ENCODE data around the gene LMF1. TPM values are rescaled to one million over a fixed set of nuclear protein-coding genes. Genes with fewer than 3 reads are reported as not detected.

Gene LMF1
- 31.4 and 45.7 TPM in 2 replicates for total RNA-seq

GRCh38 chr16:970766-971581 lies at the start of gene LMF1:
Gene LMF1 (minus strand): TSS chr16:970984. CDS start chr16:970980, 4 bp downstream.

DNA sequence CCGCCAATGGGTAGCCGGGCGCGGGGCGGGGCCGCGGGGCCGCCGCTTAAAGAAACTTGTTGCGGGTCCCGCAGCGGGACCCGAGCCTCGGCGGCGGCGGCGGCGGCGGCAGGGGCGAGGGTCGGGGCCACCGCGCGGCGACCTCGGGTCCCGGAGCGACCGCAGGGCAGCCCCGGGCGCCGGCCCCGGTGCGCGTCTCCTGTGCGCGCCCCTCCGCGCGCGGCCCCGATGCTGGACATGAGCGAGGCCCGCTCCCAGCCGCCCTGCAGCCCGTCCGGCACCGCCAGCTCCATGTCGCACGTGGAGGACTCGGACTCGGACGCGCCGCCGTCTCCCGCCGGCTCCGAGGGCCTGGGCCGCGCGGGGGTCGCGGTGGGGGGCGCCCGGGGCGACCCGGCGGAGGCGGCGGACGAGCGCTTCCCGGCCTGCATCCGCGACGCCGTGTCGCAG lies 10.9 kb upstream of the LMF1 start, which contains the start of gene SOX8:
Gene SOX8, plus strand, starts transcription at position 76 of the 450 bp plus-strand sequence. Its CDS starts 153 bp downstream, at position 229.

Other genes starting within 250 kb of the LMF1 start
- gene ANTKMT, start 249.8 kb downstream of the LMF1 start, total RNA-seq, result 29.1 and 37.8 TPM in 2 replicates
- 2.3 and 5.5 TPM in 2 replicates for gene CCDC78, start 244.5 kb downstream of the LMF1 start, total RNA-seq
- gene HAGHL, start 243.9 kb downstream of the LMF1 start, total RNA-seq, result 17.0 and 21.2 TPM in 2 replicates
- 45.2 and 53.8 TPM in 2 replicates for gene CIAO3, start 230.0 kb downstream of the LMF1 start, total RNA-seq
- 50.2 and 139 TPM in 2 replicates for gene MSLN, start 210.2 kb downstream of the LMF1 start, total RNA-seq
- gene RPUSD1, start 182.6 kb downstream of the LMF1 start, total RNA-seq, result 29.4 and 40.1 TPM in 2 replicates
- gene CHTF18, start 182.4 kb downstream of the LMF1 start, total RNA-seq, result 22.1 and 27.1 TPM in 2 replicates
- gene GNG13, start 170.2 kb downstream of the LMF1 start, total RNA-seq, result 0.39 TPM in 1 of 2 replicates, not detected in the other
- 0.22 and 0.39 TPM in 2 replicates for gene SOX8, start 10.8 kb upstream of the LMF1 start, total RNA-seq
- not detected in 2 replicates for gene SSTR5, start 101.8 kb upstream of the LMF1 start, total RNA-seq
- gene C1QTNF8, start 125.3 kb upstream of the LMF1 start, total RNA-seq, result not detected in 2 replicates
- under 0.01 and 0.11 TPM in 2 replicates for gene CACNA1H, start 182.1 kb upstream of the LMF1 start, total RNA-seq

All from placental epithelial cell (primary cell).